WTC11 (cell line): Measurements from ENCODE around the gene ZNF485. TPM values are rescaled to one million over a fixed set of nuclear protein-coding genes. Genes with fewer than 3 reads are reported as not detected.
A peak's percentile ranks its signal among the peaks of the same experiment; 100 is the strongest.

Experiments used
- ATF3 ChIP-seq: sonication (generic); formaldehyde crosslinking; conservative IDR thresholded peaks from 2 replicates; pipeline ENCODE4 v1.8.1; 2022; ENCODE audit warnings: mild to moderate bottlenecking, missing genetic modification reagents
- ATF6 ChIP-seq: sonication (generic); formaldehyde crosslinking; IDR thresholded peaks from 2 replicates; pipeline ENCODE4 v1.8.1; 2023; ENCODE audit warnings: mild to moderate bottlenecking, missing genetic modification reagents
- E2F5 ChIP-seq: sonication (generic); formaldehyde crosslinking; IDR thresholded peaks from 2 replicates; pipeline ENCODE4 v1.8.1; 2022; ENCODE audit warnings: mild to moderate bottlenecking, moderate library complexity, missing genetic modification reagents
- ESRRA ChIP-seq: sonication (generic); formaldehyde crosslinking; IDR thresholded peaks from 2 replicates; pipeline ENCODE4 v1.8.1; 2022; ENCODE audit warnings: mild to moderate bottlenecking, missing genetic modification reagents, borderline replicate concordance
- FOXJ3 ChIP-seq: sonication (generic); formaldehyde crosslinking; IDR thresholded peaks from 2 replicates; pipeline ENCODE4 v1.9.0; 2021; ENCODE audit warnings: missing genetic modification reagents, mild to moderate bottlenecking, borderline replicate concordance
- FOXP4 ChIP-seq: sonication (generic); formaldehyde crosslinking; IDR thresholded peaks from 2 replicates; pipeline ENCODE4 v1.8.0; 2022; ENCODE audit warnings: mild to moderate bottlenecking, missing genetic modification reagents
- GABPB1 ChIP-seq: sonication (generic); formaldehyde crosslinking; IDR thresholded peaks from 2 replicates; pipeline ENCODE4 v1.8.1; 2023; ENCODE audit warnings: mild to moderate bottlenecking, missing genetic modification reagents
- GRHL2 ChIP-seq: fragments of 250-450 bp; sonication (Bioruptor Pico); IDR thresholded peaks from 2 replicates; pipeline ENCODE4 v1.8.0; 2022; ENCODE audit warnings: mild to moderate bottlenecking, moderate library complexity; ENCODE audit not compliant: insufficient replicate concordance, severe bottlenecking
- PRRX2 ChIP-seq: fragments of 250-450 bp; sonication (Bioruptor Pico); IDR thresholded peaks from 2 replicates; pipeline ENCODE4 v1.8.0; 2021; ENCODE audit warnings: mild to moderate bottlenecking
- SMAD4 ChIP-seq: sonication (generic); formaldehyde crosslinking; IDR thresholded peaks from 2 replicates; pipeline ENCODE4 v1.8.0; 2022; ENCODE audit warnings: mild to moderate bottlenecking, missing genetic modification reagents
- SP1 ChIP-seq: sonication (generic); formaldehyde crosslinking; conservative IDR thresholded peaks from 2 replicates; pipeline ENCODE4 v1.8.1; 2022; ENCODE audit warnings: missing genetic modification reagents
- TEAD1 ChIP-seq: sonication (generic); formaldehyde crosslinking; IDR thresholded peaks from 2 replicates; pipeline ENCODE4 v1.8.0; 2022; ENCODE audit warnings: mild to moderate bottlenecking, missing genetic modification reagents
- ZNF219 ChIP-seq: sonication (generic); formaldehyde crosslinking; IDR thresholded peaks from 2 replicates; pipeline ENCODE4 v1.8.0; 2023; ENCODE audit warnings: missing genetic modification reagents, mild to moderate bottlenecking, borderline replicate concordance
- ZNF281 ChIP-seq: sonication (generic); formaldehyde crosslinking; IDR thresholded peaks from 2 replicates; pipeline ENCODE4 v1.8.0; 2023; ENCODE audit warnings: mild to moderate bottlenecking, missing genetic modification reagents
- ZNF317 ChIP-seq: sonication (generic); formaldehyde crosslinking; IDR thresholded peaks from 2 replicates; pipeline ENCODE4 v1.8.1; 2023; ENCODE audit warnings: low read depth, mild to moderate bottlenecking, moderate library complexity, missing genetic modification reagents, borderline replicate concordance
- ZNF512 ChIP-seq: sonication (generic); formaldehyde crosslinking; IDR thresholded peaks from 2 replicates; pipeline ENCODE4 v1.8.1; 2022; ENCODE audit warnings: missing genetic modification reagents, borderline replicate concordance
- total RNA-seq: library from RNA; stranded (reverse); gene quantifications from 3 replicates; pipeline ENCODE4 v1.2.3, GENCODE V29; 2021
- TF ChIP-seq, protein P1 (sequence below): sonication (generic); formaldehyde crosslinking; IDR thresholded peaks from 2 replicates; pipeline ENCODE4 v1.8.1; 2022; ENCODE audit warnings: low read depth, missing genetic modification reagents, borderline replicate concordance
- TF ChIP-seq, protein P2 (sequence below): sonication (generic); formaldehyde crosslinking; IDR thresholded peaks from 2 replicates; pipeline ENCODE4 v1.8.0; 2023; ENCODE audit warnings: missing genetic modification reagents
- TF ChIP-seq, protein P3 (sequence below): sonication (generic); formaldehyde crosslinking; IDR thresholded peaks from 2 replicates; pipeline ENCODE4 v1.8.1; 2022; ENCODE audit warnings: low read depth, mild to moderate bottlenecking, moderate library complexity, missing genetic modification reagents, borderline replicate concordance

The ZNF485 gene
- total RNA-seq, 1 experiment from 2014 or later: 9.6 TPM

- no peak for TF ChIP-seq ATF3 (CRISPR knock-in tag)
- TF ChIP-seq FOXP4 (CRISPR knock-in tag): peak; percentile 99
- peak; percentile 95 for TF ChIP-seq E2F5 (CRISPR knock-in tag)
- TF ChIP-seq ZNF281 (CRISPR knock-in tag): peak; percentile 40; the same call in 1 of the 2 replicates
- TF ChIP-seq, protein P1, sequence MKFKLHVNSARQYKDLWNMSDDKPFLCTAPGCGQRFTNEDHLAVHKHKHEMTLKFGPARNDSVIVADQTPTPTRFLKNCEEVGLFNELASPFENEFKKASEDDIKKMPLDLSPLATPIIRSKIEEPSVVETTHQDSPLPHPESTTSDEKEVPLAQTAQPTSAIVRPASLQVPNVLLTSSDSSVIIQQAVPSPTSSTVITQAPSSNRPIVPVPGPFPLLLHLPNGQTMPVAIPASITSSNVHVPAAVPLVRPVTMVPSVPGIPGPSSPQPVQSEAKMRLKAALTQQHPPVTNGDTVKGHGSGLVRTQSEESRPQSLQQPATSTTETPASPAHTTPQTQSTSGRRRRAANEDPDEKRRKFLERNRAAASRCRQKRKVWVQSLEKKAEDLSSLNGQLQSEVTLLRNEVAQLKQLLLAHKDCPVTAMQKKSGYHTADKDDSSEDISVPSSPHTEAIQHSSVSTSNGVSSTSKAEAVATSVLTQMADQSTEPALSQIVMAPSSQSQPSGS (CRISPR knock-in tag): peak; percentile 76
- TF ChIP-seq ZNF219 (CRISPR knock-in tag): peak; percentile 98
- no peak for TF ChIP-seq ATF6
- TF ChIP-seq, protein P2, sequence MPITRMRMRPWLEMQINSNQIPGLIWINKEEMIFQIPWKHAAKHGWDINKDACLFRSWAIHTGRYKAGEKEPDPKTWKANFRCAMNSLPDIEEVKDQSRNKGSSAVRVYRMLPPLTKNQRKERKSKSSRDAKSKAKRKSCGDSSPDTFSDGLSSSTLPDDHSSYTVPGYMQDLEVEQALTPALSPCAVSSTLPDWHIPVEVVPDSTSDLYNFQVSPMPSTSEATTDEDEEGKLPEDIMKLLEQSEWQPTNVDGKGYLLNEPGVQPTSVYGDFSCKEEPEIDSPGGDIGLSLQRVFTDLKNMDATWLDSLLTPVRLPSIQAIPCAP (CRISPR knock-in tag): peak; percentile 91
- TF ChIP-seq GRHL2: no peak
- peak; percentile 99 for TF ChIP-seq SP1 (CRISPR knock-in tag)
- TF ChIP-seq SMAD4: peak; percentile 95
- TF ChIP-seq ESRRA: peak; percentile 97
- TF ChIP-seq, protein P3, sequence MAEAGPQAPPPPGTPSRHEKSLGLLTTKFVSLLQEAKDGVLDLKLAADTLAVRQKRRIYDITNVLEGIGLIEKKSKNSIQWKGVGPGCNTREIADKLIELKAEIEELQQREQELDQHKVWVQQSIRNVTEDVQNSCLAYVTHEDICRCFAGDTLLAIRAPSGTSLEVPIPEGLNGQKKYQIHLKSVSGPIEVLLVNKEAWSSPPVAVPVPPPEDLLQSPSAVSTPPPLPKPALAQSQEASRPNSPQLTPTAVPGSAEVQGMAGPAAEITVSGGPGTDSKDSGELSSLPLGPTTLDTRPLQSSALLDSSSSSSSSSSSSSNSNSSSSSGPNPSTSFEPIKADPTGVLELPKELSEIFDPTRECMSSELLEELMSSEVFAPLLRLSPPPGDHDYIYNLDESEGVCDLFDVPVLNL (CRISPR knock-in tag): peak; percentile 94
- TF ChIP-seq GABPB1 (CRISPR knock-in tag): peak; percentile 72; the same call in 1 of the 2 replicates
- TF ChIP-seq PRRX2: no peak
- TF ChIP-seq TEAD1 (CRISPR knock-in tag): peak; percentile 93; the same call in 1 of the 2 replicates
- TF ChIP-seq ZNF512 (CRISPR knock-in tag): 0 out of 2 replicates have a peak, but pooled peaks have one; percentile 60
- TF ChIP-seq FOXJ3 (CRISPR knock-in tag): no peak
- TF ChIP-seq ZNF317 (CRISPR knock-in tag): peak; percentile 76; the same call in 1 of the 2 replicates
These were observed 32.0 kb upstream of the ZNF485 start, which contains the start of gene ZNF239 (continued) for GRCh38 chr10:43574001-43574892.
